PFSK-1 (cell line): ENCODE measurements around the gene NT5DC2.

Source experiments
- POLR2AphosphoS5 ChIP-seq: IDR thresholded peaks from 2 replicates; pipeline ENCODE4 v1.6.1; 2012; ENCODE audit warnings: low read depth, mild to moderate bottlenecking, control low read depth, low read length, moderate library complexity
- REST ChIP-seq, 2 experiments: IDR thresholded peaks; 2 replicates each; pipeline versions ENCODE4 v1.6.1 to v1.8.0; 2011 to 2012; ENCODE audit warnings: low read depth in 2 of 2, low read length in 2 of 2, control low read depth in 1 of 2, inconsistent platforms in 1 of 2, mild to moderate bottlenecking in 1 of 2, moderate library complexity in 1 of 2; ENCODE audit not compliant: insufficient read depth in 1 of 2

GRCh38 chr3:52555056-52555455 is 21.4 kb upstream of the NT5DC2 start:
- no peak for TF ChIP-seq REST (IDR thresholded peaks at IDR 0.05; ENCODE audit: insufficient read depth in 1 of 2, low read depth in 2 of 2, low read length in 2 of 2)
- TF ChIP-seq POLR2AphosphoS5: no peak
